HG03135 (cell line): Measurements from ENCODE around the gene NF1.
"Not testable (repeated sequence)": the region's sequence is repeated elsewhere in the genome, so short reads cannot be mapped to it uniquely, and the experiment has no call there.

ENCODE experiments used
- ATAC-seq: cut with Tn5 transposase; IDR thresholded peaks from one replicate; pipeline ENCODE4 v1.9.1; 2021; ENCODE audit warnings: mild to moderate bottlenecking, moderate library complexity; ENCODE audit not compliant: unreplicated experiment

Gene NF1

GRCh38 chr17:31249835-31250141 lies 155.0 kb downstream of the NF1 start:
- no peak for ATAC-seq

- no peak for ATAC-seq
These were observed 155.5 kb downstream of the NF1 start for GRCh38 chr17:31250229-31250628.

GRCh38 chr17:31251105-31251969 lies 156.6 kb downstream of the NF1 start:
- ATAC-seq: no peak

- ATAC-seq: no peak
These were observed 157.2 kb downstream of the NF1 start for GRCh38 chr17:31251970-31252328.

- ATAC-seq: no peak
These were observed 158.0 kb downstream of the NF1 start for GRCh38 chr17:31252741-31253140.

- ATAC-seq: no peak
These were observed 159.9 kb downstream of the NF1 start for GRCh38 chr17:31254654-31255053.

- no peak for ATAC-seq
These were observed 162.2 kb downstream of the NF1 start for GRCh38 chr17:31256936-31257335.

GRCh38 chr17:31260151-31260550 lies 165.4 kb downstream of the NF1 start:
- no peak for ATAC-seq

GRCh38 chr17:31261601-31262000 lies 166.8 kb downstream of the NF1 start:
- ATAC-seq: no peak

GRCh38 chr17:31262923-31263322 lies 168.1 kb downstream of the NF1 start:
- ATAC-seq: not testable (repeated sequence)

- ATAC-seq: no peak
These were observed 171.3 kb downstream of the NF1 start for GRCh38 chr17:31266042-31266441.

GRCh38 chr17:31269036-31269577 lies 174.3 kb downstream of the NF1 start:
- ATAC-seq: no peak

- no peak for ATAC-seq
These were observed 174.8 kb downstream of the NF1 start for GRCh38 chr17:31269578-31269983.

GRCh38 chr17:31272236-31272635 lies 177.5 kb downstream of the NF1 start:
- ATAC-seq: no peak

- no peak for ATAC-seq
These were observed 178.0 kb downstream of the NF1 start for GRCh38 chr17:31272803-31273202.

- no peak for ATAC-seq
These were observed 178.7 kb downstream of the NF1 start for GRCh38 chr17:31273516-31273915.

GRCh38 chr17:31274252-31274651 lies 179.5 kb downstream of the NF1 start:
- no peak for ATAC-seq

- no peak for ATAC-seq
These were observed 180.3 kb downstream of the NF1 start for GRCh38 chr17:31275116-31275515.

GRCh38 chr17:31279401-31279800 lies 184.6 kb downstream of the NF1 start:
- ATAC-seq: no peak

GRCh38 chr17:31281061-31281460 lies 186.3 kb downstream of the NF1 start:
- no peak for ATAC-seq

- ATAC-seq: no peak
These were observed 189.1 kb downstream of the NF1 start for GRCh38 chr17:31283841-31284240.

- ATAC-seq: no peak
These were observed 191.8 kb downstream of the NF1 start for GRCh38 chr17:31286587-31286986.

- not testable (repeated sequence) for ATAC-seq
These were observed 193.2 kb downstream of the NF1 start for GRCh38 chr17:31287932-31288331.
